ENCODE data around the gene TOX3. TPM values are rescaled to one million over a fixed set of nuclear protein-coding genes. Genes with fewer than 3 reads are reported as not detected.

The TOX3 gene
- polyA plus RNA-seq, 1 donor from 2014 or later: 2.3 TPM

- H3K27me3 ChIP-seq (ENCODE audit: insufficient read depth, low read depth, low read length): no peaks in the 10 kb centered on the region
- TF ChIP-seq CTCF (IDR thresholded peaks at IDR 0.05; ENCODE audit: poor library complexity, severe bottlenecking) (no peak), SMC3 (conservative IDR thresholded peaks at IDR 0.05; ENCODE audit: poor library complexity) (no peak), EZH2 (IDR thresholded peaks at IDR 0.05; ENCODE audit: borderline replicate concordance, insufficient read depth, low read length, poor library complexity, severe bottlenecking) (no peak), POLR2AphosphoS5 (IDR thresholded peaks at IDR 0.05) (no peak)
- no peaks in the 10 kb centered on the region for H4K20me1 ChIP-seq (ENCODE audit: insufficient read depth)
- H3K36me3 ChIP-seq (ENCODE audit: insufficient read depth, low read length): no peaks in the 10 kb centered on the region
- no peak overlapping the region for H3K4me3 ChIP-seq (ENCODE audit: low read length)
- peaks cover 86% of the 10 kb centered on the region for H3K79me2 ChIP-seq (replicated peaks; ENCODE audit: insufficient read depth, low read length)
- no peak overlapping the region for H3K27ac ChIP-seq (ENCODE audit: low read length)
- no peaks in the 10 kb centered on the region for H3K9me2 ChIP-seq (ENCODE audit: insufficient read depth, low read length)
- H3K9ac ChIP-seq (ENCODE audit: low read length): no peak overlapping the region
- no peaks in the 10 kb centered on the region for H3K9me3 ChIP-seq (ENCODE audit: low read length)
- no peak overlapping the region for H3K4me2 ChIP-seq (ENCODE audit: low read length)
- H2AFZ ChIP-seq (ENCODE audit: low read depth, low read length): no peak overlapping the region
- H3F3A ChIP-seq (ENCODE audit: insufficient read depth, low read length, poor library complexity, severe bottlenecking): no peaks in the 10 kb centered on the region
These were observed 46.0 kb downstream of the TOX3 start for GRCh38 chr16:52500963-52501362.

GRCh38 chr16:52499060-52499440 lies 47.9 kb downstream of the TOX3 start:
- no peaks in the 10 kb centered on the region for H3K27me3 ChIP-seq (ENCODE audit: insufficient read depth, low read depth, low read length)
- no peaks in the 10 kb centered on the region for H4K20me1 ChIP-seq (ENCODE audit: insufficient read depth)
- no peak for TF ChIP-seq EZH2 (IDR thresholded peaks at IDR 0.05; ENCODE audit: borderline replicate concordance, insufficient read depth, low read length, poor library complexity, severe bottlenecking)
- TF ChIP-seq RAD21 (conservative IDR thresholded peaks at IDR 0.05): no peak
- TF ChIP-seq POLR2AphosphoS5 (IDR thresholded peaks at IDR 0.05): no peak
- no peak for TF ChIP-seq SMC3 (conservative IDR thresholded peaks at IDR 0.05; ENCODE audit: poor library complexity)
- TF ChIP-seq MXI1 (conservative IDR thresholded peaks at IDR 0.05; ENCODE audit: poor library complexity, severe bottlenecking): no peak
- TF ChIP-seq EP300 (conservative IDR thresholded peaks at IDR 0.05; ENCODE audit: poor library complexity, severe bottlenecking): no peak
- TF ChIP-seq REST (IDR thresholded peaks at IDR 0.05; ENCODE audit: borderline replicate concordance): no peak
- TF ChIP-seq CTCF (IDR thresholded peaks at IDR 0.05; ENCODE audit: poor library complexity, severe bottlenecking): no peak
- TF ChIP-seq TAF1 (IDR thresholded peaks at IDR 0.05; ENCODE audit: low read depth): no peak
- H3K4me3 ChIP-seq (ENCODE audit: low read length): peak overlapping the region; percentile 24
- H3K27ac ChIP-seq (ENCODE audit: low read length): no peak overlapping the region
- no peaks in the 10 kb centered on the region for H3F3A ChIP-seq (ENCODE audit: insufficient read depth, low read length, poor library complexity, severe bottlenecking)
- H3K9me2 ChIP-seq (ENCODE audit: insufficient read depth, low read length): no peaks in the 10 kb centered on the region
- no peak overlapping the region for H2AFZ ChIP-seq (ENCODE audit: low read depth, low read length)
- H3K36me3 ChIP-seq (ENCODE audit: insufficient read depth, low read length): no peaks in the 10 kb centered on the region
- H3K9me3 ChIP-seq (ENCODE audit: low read length): no peaks in the 10 kb centered on the region
- H3K9ac ChIP-seq (ENCODE audit: low read length): no peak overlapping the region
- no peak overlapping the region for H3K4me2 ChIP-seq (ENCODE audit: low read length)
- H3K79me2 ChIP-seq (replicated peaks; ENCODE audit: insufficient read depth, low read length): peaks cover 94% of the 10 kb centered on the region
